ENCODE results near the gene CGN. TPM values are rescaled to one million over a fixed set of nuclear protein-coding genes. Genes with fewer than 3 reads are reported as not detected.

Gene CGN
- total RNA-seq, 2 donors from 2014 or later, result 2.3 TPM; not detected in 1

DNA sequence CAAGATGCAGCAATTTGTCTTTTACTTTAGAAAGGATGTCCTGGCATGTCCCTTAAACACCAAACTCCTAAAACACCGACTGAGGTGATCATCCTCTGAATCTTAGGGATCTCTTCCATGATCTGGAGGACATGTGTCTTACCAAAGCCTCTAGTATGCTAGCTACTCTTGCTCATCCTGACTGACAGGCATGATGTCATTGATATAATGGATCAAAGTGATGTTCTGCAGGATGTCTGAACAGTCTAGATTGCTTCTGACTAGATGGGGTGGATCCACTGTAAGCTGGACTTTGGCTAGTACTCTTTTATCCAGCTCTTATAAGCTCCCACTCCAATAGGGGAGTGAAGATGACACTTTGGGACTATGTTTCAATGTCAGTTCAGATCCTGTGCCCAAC is 11.3 kb upstream of the CGN start:
- ATAC-seq (ENCODE audit: insufficient number of reproducible peaks, low FRiP score, low read depth) (no peak), DNase-seq (ENCODE audit: low spot score) (no peak)
- Histone ChIP-seq H3K27ac (no peak overlapping the region), H3K9me3 (no peaks in the 10 kb centered on the region), H3K27me3 (replicated peaks; ENCODE audit: insufficient read depth) (no peaks in the 10 kb centered on the region), H3K36me3 (no peaks in the 10 kb centered on the region), H3K4me3 (no peak overlapping the region), H3K4me1 (ENCODE audit: control insufficient read depth in 1 of 2, low read depth in 2 of 2) (no peaks in the 10 kb centered on the region)
- TF ChIP-seq, protein P1, sequence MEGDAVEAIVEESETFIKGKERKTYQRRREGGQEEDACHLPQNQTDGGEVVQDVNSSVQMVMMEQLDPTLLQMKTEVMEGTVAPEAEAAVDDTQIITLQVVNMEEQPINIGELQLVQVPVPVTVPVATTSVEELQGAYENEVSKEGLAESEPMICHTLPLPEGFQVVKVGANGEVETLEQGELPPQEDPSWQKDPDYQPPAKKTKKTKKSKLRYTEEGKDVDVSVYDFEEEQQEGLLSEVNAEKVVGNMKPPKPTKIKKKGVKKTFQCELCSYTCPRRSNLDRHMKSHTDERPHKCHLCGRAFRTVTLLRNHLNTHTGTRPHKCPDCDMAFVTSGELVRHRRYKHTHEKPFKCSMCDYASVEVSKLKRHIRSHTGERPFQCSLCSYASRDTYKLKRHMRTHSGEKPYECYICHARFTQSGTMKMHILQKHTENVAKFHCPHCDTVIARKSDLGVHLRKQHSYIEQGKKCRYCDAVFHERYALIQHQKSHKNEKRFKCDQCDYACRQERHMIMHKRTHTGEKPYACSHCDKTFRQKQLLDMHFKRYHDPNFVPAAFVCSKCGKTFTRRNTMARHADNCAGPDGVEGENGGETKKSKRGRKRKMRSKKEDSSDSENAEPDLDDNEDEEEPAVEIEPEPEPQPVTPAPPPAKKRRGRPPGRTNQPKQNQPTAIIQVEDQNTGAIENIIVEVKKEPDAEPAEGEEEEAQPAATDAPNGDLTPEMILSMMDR (IDR thresholded peaks at IDR 0.05), result no peak

DNA sequence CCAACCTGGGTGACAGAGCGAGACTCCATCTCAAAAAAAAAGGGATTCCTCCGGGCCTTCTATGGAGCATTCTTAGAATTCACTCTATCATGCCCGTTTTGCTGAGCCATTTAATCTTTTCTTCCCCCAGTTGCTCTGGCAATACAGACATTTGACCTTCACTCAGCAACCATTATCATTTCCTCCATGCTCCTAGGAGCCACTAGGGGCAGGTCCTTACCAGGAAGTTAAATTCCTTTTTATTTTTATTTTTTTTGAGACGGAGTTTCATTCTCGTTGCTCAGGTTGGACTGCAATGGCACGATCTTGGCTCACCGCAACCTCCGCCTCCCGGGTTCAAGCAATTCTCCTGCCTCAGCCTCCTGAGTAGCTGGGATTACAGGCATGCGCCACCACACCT is 9.7 kb upstream of the CGN start:
- DNase-seq (ENCODE audit: low spot score), result no peak
- no peak overlapping the region for H3K27ac ChIP-seq
- no peaks in the 10 kb centered on the region for H3K27me3 ChIP-seq (replicated peaks; ENCODE audit: insufficient read depth)
- TF ChIP-seq, protein P1 (IDR thresholded peaks at IDR 0.05), result no peak
- no peaks in the 10 kb centered on the region for H3K36me3 ChIP-seq
- ATAC-seq (ENCODE audit: insufficient number of reproducible peaks, low FRiP score, low read depth), result no peak
- no peaks in the 10 kb centered on the region for H3K4me1 ChIP-seq (ENCODE audit: control insufficient read depth in 1 of 2, low read depth in 2 of 2)
- no peaks in the 10 kb centered on the region for H3K9me3 ChIP-seq
- H3K4me3 ChIP-seq, result no peak overlapping the region

DNA sequence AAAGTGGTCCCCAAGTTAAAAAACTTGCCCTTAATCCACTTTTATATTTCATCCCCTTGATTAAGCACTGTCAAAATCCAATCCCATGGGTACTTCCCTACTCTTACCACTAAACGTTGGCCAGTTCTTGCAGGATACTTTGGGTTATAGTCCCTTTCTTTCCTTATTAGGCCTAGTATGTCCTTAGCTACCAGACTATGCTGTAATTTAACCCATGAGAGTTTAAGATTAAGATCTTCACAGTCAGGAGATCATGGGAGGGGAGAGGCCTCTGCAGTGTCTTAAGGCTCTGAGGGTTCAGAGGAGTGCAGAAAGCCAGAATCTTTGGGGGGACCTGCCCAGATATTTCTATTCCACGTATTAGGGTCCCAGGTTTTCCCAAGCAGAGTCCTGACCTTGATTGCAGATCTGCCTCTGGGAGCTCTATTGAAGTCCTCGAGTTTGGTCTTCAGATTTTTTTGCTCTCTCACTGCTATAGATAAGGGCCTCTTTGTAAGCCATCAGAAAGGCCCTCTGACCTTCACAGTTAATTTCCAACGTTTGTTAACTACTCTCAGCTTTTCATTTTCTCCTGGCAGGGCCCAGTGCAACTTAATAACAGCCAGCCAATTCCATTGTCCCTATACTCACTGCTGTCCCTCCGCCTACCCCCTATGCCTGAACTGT is 9.0 kb upstream of the CGN start:
- no peaks in the 10 kb centered on the region for H3K27me3 ChIP-seq (replicated peaks; ENCODE audit: insufficient read depth)
- no peak for DNase-seq (ENCODE audit: low spot score)
- no peak for ATAC-seq (ENCODE audit: insufficient number of reproducible peaks, low FRiP score, low read depth)
- no peak overlapping the region for H3K27ac ChIP-seq
- TF ChIP-seq, protein P1 (IDR thresholded peaks at IDR 0.05), result no peak
- H3K4me1 ChIP-seq (ENCODE audit: control insufficient read depth in 1 of 2, low read depth in 2 of 2), result no peaks in the 10 kb centered on the region
- no peak overlapping the region for H3K4me3 ChIP-seq
- no peaks in the 10 kb centered on the region for H3K9me3 ChIP-seq
- H3K36me3 ChIP-seq, result no peaks in the 10 kb centered on the region

DNA sequence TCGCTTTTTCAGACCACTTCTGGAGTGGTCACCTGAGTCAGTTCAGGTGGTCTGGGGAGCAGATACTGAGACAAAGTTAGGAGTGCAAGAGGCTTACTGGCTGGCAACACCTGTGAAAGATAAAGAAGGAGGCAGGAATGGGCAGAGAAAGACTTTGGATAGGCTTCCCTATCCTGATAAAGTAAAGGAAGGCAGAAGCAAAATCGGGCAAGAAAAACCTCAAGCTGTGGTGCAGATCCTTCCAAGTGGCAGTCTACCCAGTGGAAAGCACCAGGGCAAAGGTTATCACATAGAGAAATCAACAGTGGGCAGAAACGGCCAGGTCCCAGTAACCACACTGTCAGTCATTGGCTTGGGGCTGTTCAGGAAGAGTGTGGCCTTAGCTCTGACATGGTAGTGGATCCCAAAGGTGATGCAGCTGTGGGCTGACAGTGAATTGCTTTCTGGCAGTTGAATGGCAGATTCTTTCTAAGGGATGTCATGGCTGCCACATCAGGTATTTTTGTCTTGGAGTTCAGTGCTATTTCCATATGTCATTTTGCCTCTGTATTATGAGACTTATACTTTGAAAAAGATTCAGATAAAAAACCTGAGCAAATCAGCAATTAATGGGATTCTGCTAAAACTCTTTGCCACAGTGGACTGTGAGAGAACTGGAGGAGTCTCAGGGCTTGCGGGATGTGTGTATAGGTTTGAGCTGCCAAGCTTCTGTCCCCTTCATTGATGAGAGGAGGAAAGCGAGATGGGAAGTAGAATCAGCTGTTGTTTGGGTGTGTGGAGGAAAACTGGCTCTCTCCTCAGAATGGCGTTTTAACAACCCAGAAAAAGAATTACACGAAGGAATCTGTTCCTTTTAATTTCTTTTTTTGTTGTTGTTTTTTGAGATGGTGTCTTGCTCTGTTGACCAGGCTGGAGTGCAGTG is 8.1 kb upstream of the CGN start:
- no peaks in the 10 kb centered on the region for H3K36me3 ChIP-seq
- H3K9me3 ChIP-seq, result no peaks in the 10 kb centered on the region
- ATAC-seq (ENCODE audit: insufficient number of reproducible peaks, low FRiP score, low read depth), result no peak
- DNase-seq (ENCODE audit: low spot score), result no peak
- no peaks in the 10 kb centered on the region for H3K27me3 ChIP-seq (replicated peaks; ENCODE audit: insufficient read depth)
- no peak overlapping the region for H3K27ac ChIP-seq
- TF ChIP-seq, protein P1 (IDR thresholded peaks at IDR 0.05), result no peak
- H3K4me3 ChIP-seq, result no peak overlapping the region
- no peaks in the 10 kb centered on the region for H3K4me1 ChIP-seq (ENCODE audit: control insufficient read depth in 1 of 2, low read depth in 2 of 2)

DNA sequence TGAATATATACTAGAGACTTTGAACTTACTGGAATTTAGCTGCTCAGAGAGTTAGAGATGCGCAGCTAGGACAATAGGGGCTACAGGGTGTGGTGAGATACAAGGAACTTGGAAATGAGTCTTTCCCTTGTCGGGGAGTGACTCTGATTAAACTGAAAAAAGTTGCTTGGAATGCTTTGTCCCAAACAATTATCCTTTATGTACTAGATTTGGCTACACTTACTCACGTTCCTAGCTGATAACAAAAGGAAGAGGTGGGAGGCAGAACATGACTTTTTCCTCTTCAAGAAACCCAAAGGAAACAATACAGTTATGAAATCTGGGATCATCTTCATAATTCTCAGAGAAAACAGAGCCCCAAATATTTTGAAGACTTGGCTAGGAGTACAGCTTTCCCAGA is 6.9 kb upstream of the CGN start:
- no peak for ATAC-seq (ENCODE audit: insufficient number of reproducible peaks, low FRiP score, low read depth)
- no peaks in the 10 kb centered on the region for H3K4me1 ChIP-seq (ENCODE audit: control insufficient read depth in 1 of 2, low read depth in 2 of 2)

More for the DNA sequence above, 6.9 kb upstream of the CGN start:
- DNase-seq (ENCODE audit: low spot score), result no peak
- no peaks in the 10 kb centered on the region for H3K9me3 ChIP-seq
- H3K36me3 ChIP-seq, result no peaks in the 10 kb centered on the region
- TF ChIP-seq, protein P1 (IDR thresholded peaks at IDR 0.05), result no peak
- no peaks in the 10 kb centered on the region for H3K27me3 ChIP-seq (replicated peaks; ENCODE audit: insufficient read depth)
- no peak overlapping the region for H3K27ac ChIP-seq
- no peak overlapping the region for H3K4me3 ChIP-seq

Measured in thoracic aorta (tissue), 2 donors.